Fibroblast of the aortic adventitia (primary cell): Measurements from ENCODE around the gene EZH2. TPM values are rescaled to one million over a fixed set of nuclear protein-coding genes. Genes with fewer than 3 reads are reported as not detected.

ENCODE experiments used
- DNase-seq: peaks from one replicate; pipeline ENCODE4 v3.0.0-alpha.2; 2010; ENCODE audit warnings: low read depth
- H3K4me3 ChIP-seq: 2 replicates; pipeline ENCODE4 v1.5.1; 2011; ENCODE audit warnings: low read depth, mild to moderate bottlenecking, control low read depth, low read length, moderate library complexity
- total RNA-seq: library from RNA; depleted of rRNA; stranded (reverse); fragments of >200 nt; gene quantifications from 2 replicates; pipeline ENCODE4 v1.2.3, GENCODE V29; 2012; ENCODE audit warnings: low replicate concordance
- TF ChIP-seq, protein P1 (sequence below): IDR thresholded peaks from 2 replicates; pipeline ENCODE4 v1.5.1; 2011; ENCODE audit warnings: mild to moderate bottlenecking, low read length, control low read depth, inconsistent platforms; ENCODE audit not compliant: insufficient read depth

Gene EZH2
- total RNA-seq, 1 donor = 30.1 TPM

DNA sequence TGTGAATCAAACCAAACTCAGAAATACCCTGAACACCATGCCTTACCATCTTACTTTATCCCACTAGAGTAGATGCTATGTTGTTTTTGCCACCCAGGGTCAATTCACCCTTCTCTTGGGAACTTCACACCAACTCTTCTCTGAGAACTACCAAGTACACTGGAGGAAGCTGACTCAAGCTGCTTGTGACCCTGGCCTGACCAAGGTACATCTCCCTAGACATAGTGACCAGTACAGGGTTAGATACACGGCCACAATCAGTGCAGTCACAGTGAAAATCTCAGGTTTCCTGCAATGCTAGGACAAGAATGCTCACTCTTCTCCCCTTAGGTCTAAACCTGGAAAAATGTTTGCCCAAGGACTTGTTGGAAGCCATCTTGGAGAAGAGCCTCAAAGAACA, 31.8 kb downstream of the EZH2 start:
- TF ChIP-seq, protein P1, sequence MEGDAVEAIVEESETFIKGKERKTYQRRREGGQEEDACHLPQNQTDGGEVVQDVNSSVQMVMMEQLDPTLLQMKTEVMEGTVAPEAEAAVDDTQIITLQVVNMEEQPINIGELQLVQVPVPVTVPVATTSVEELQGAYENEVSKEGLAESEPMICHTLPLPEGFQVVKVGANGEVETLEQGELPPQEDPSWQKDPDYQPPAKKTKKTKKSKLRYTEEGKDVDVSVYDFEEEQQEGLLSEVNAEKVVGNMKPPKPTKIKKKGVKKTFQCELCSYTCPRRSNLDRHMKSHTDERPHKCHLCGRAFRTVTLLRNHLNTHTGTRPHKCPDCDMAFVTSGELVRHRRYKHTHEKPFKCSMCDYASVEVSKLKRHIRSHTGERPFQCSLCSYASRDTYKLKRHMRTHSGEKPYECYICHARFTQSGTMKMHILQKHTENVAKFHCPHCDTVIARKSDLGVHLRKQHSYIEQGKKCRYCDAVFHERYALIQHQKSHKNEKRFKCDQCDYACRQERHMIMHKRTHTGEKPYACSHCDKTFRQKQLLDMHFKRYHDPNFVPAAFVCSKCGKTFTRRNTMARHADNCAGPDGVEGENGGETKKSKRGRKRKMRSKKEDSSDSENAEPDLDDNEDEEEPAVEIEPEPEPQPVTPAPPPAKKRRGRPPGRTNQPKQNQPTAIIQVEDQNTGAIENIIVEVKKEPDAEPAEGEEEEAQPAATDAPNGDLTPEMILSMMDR = no peak
- no peak overlapping the region for H3K4me3 ChIP-seq
- no peak for DNase-seq

DNA sequence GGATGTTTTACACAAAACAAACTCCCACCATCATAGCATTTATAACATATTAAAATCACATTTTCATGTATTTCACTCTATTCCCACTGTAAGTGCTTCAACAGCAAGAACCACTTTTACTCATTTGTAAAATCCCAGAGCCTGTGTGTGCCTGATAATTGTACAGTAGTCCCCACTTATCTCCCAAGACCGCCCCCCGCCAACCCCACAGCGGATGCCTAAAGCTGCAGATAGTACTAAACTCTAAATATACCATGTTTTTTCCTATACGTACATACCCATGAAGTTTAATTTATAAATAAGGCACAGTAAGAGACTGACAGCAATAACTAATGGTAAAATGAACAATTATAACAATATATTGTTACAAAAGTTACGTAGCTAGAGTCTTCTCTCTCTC, 33.5 kb downstream of the EZH2 start:
- TF ChIP-seq, protein P1 = no peak
- no peak for DNase-seq
- H3K4me3 ChIP-seq = no peak overlapping the region

DNA sequence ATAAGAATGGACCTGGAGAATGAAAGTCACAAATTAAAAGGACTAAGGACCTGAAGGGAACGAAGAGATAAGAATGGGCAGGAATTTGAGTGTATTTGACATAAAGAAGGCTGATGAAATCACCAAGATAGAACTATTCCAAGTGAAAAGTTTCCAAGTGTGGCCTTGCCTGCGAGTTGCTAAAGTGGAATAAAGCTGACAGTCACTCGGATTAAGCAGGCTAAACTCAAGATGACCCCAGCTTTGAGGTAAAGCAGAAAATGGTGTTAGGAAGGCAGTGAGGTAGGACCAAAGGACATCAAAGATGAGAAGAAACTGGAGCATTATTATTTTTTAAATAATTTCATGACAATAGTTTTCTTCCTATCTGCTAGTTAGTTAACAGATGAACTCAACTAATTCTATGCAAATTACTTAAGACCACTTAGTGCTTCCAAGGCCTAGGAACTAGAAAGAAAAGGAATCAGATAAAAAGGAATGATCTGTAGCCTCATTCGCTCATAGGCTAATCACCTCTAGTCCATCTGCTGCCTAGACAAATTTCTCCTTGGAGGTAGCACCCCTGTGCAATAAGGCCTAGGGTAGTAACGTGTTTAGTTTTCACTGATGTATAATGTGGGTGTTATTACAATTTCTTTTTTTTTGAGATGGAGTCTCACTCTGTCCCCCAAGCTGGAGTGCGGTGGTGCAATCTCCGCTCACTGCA, 34.5 kb downstream of the EZH2 start:
- DNase-seq = peak; percentile 53
- TF ChIP-seq, protein P1 = no peak
- no peak overlapping the region for H3K4me3 ChIP-seq

DNA sequence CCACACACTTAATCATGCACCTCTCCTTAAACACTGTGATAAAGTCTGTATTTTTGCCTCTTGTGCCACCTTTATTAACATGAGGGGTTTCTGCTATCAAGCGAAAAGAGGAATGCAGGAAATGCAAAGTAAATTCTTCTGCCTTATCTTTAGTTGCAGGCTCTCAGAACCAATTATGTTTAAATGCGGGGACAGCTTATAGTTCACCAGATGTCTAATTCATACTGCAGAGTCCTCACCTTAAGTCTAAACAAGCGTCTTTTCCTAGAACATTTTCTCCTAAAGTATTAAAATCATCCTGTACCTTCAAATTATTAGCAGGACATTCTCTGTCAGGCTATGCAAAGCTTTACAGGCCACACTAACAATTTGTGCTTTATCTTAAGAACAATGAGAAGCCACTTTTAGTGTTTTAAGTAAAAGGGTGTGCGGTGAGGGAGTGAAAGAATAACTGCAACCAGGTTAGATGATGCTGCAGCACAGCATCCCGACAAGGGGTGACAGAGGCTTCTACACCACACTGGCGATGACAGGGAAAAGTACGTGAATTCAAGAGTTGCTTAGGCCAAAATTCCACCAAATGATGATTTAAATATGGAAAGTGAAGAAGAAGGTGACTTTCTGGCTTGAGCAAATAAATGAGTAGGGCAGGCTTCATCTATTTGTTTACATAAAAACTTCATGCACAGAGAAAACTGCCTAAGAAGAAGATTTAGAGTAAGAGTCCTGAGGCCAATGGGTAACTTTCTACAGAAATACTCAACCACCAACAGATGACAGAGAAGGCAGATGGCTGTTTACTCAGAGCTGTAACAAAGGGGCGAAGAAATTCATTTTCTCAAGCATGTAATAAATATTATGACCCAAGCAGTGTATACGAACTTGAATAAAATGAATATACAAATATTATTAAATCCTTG, 36.0 kb downstream of the EZH2 start:
- DNase-seq = no peak
- TF ChIP-seq, protein P1 = no peak
- no peak overlapping the region for H3K4me3 ChIP-seq

DNA sequence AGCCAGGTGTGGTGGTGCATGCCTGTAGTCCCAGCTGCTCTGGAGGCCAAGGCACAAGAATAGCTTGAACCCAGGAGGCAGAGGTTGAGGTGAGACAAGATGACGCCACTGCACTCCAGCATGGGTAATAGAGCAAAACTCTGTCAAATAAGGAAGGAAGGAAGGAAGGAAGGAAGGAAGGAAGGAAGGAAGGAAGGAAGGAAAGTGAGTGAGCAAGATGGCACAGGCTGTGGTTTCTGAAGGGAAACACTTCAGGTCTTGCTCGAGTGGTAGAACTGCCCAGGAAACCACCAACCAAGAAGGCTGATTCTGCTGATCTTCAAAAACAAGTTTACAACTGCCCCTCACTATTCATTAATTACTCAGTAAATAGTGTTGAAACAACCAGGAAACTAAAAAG, 45.2 kb downstream of the EZH2 start:
- DNase-seq = no peak
- TF ChIP-seq, protein P1 = no peak
- H3K4me3 ChIP-seq = no peak overlapping the region

DNA sequence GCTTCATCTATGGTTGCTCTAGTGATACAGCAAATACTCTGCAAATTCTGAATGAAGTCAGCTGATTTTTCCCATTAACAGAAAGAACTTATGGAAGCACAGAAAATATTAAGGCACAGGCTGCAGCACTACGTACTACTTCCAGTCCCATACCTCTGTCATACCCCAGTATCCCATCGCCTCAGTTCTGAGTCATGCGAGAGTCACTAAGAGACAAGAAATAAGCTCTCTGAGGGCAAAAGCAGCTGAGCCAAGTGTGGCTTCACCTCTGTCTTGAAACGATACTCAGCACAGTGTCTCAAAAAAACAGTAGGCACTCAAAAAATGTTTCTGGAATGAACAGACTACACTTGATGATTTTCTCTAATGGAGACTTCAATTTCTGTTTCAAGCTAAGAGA, 48.2 kb downstream of the EZH2 start:
- TF ChIP-seq, protein P1 = no peak
- DNase-seq = no peak

More for the DNA sequence above, 48.2 kb downstream of the EZH2 start:
- H3K4me3 ChIP-seq = no peak overlapping the region
